CD14-positive monocyte (primary cell): ENCODE measurements around the gene DELE1. TPM values are rescaled to one million over a fixed set of nuclear protein-coding genes. Genes with fewer than 3 reads are reported as not detected.

Experiments
- DNase-seq, 3 donors: peaks; one replicate each; pipeline ENCODE4 v3.0.0-alpha.2; 2011 to 2022
- H2AFZ ChIP-seq: 2 replicates; pipeline ENCODE4 v1.6.0; 2012; ENCODE audit warnings: mild to moderate bottlenecking, low read depth, low read length, inconsistent platforms; ENCODE audit not compliant: insufficient read depth, poor library complexity, severe bottlenecking
- H3K27ac ChIP-seq, 2 donors: 1 replicate in 1 of 2; 2 replicates in 1 of 2; pipeline ENCODE4 v1.5.1; 2012 to 2013; ENCODE audit warnings: low read length in 2 of 2, control low read depth in 1 of 2, inconsistent platforms in 1 of 2, low read depth in 1 of 2, mild to moderate bottlenecking in 1 of 2
- H3K27me3 ChIP-seq, 2 donors: one replicate each; pipeline versions ENCODE4 v1.6.0 to v1.6.1; 2011 to 2013; ENCODE audit warnings: low read length in 2 of 2; ENCODE audit not compliant: control insufficient read depth in 2 of 2, insufficient read depth in 2 of 2
- H3K36me3 ChIP-seq, 2 donors: replicated peaks in 1 of 2; 1 replicate in 1 of 2; 2 replicates in 1 of 2; pipeline versions ENCODE4 v1.5.1 to v1.6.1; 2012 to 2013; ENCODE audit warnings: low read length in 2 of 2, control low read depth in 1 of 2, inconsistent platforms in 1 of 2, mild to moderate bottlenecking in 1 of 2; ENCODE audit not compliant: insufficient read depth in 2 of 2, control insufficient read depth in 1 of 2
- H3K4me1 ChIP-seq, 2 donors: 1 replicate in 1 of 2; 2 replicates in 1 of 2; pipeline versions ENCODE4 v1.5.1 to v1.6.1; 2012 to 2013; ENCODE audit warnings: low read length in 2 of 2, control low read depth in 1 of 2, inconsistent platforms in 1 of 2, mild to moderate bottlenecking in 1 of 2, moderate library complexity in 1 of 2; ENCODE audit not compliant: insufficient read depth in 2 of 2, control insufficient read depth in 1 of 2
- H3K4me2 ChIP-seq: replicated peaks from 2 replicates; pipeline ENCODE3; 2012; ENCODE audit warnings: low read length, moderate library complexity, mild to moderate bottlenecking; ENCODE audit not compliant: poor library complexity, severe bottlenecking; ENCODE audit errors: extremely low read depth
- H3K4me3 ChIP-seq, 3 experiments: fragments of 200-600 bp in 1 of 3; sonication (generic) in 1 of 3; replicated peaks in 1 of 3; 1 replicate in 2 of 3; 2 replicates in 1 of 3; pipeline ENCODE4 v1.5.1; 2011 to 2013; ENCODE audit warnings: low read length in 3 of 3, mild to moderate bottlenecking in 3 of 3, control low read depth in 2 of 3, low read depth in 2 of 3, inconsistent platforms in 1 of 3, moderate library complexity in 1 of 3
- H3K79me2 ChIP-seq: 2 replicates; pipeline ENCODE4 v1.6.0; 2012; ENCODE audit warnings: mild to moderate bottlenecking, control low read depth, inconsistent platforms, low read length, moderate library complexity; ENCODE audit not compliant: insufficient read depth
- H3K9ac ChIP-seq: 2 replicates; pipeline ENCODE4 v1.6.0; 2017; ENCODE audit warnings: low read length, mild to moderate bottlenecking; ENCODE audit not compliant: insufficient read depth, poor library complexity, severe bottlenecking
- H3K9me3 ChIP-seq, 2 donors: replicated peaks in 1 of 2; 1 replicate in 1 of 2; 2 replicates in 1 of 2; pipeline versions ENCODE4 v1.5.1 to v1.6.1; 2012 to 2013; ENCODE audit warnings: low read length in 2 of 2, control low read depth in 1 of 2; ENCODE audit not compliant: control insufficient read depth in 1 of 2, insufficient read depth in 1 of 2
- H4K20me1 ChIP-seq: 2 replicates; pipeline ENCODE4 v1.6.0; 2012; ENCODE audit warnings: mild to moderate bottlenecking, low read length, control low read depth, moderate library complexity; ENCODE audit not compliant: insufficient read depth
- H3K27ac Mint-ChIP-seq, 7 donors: one replicate each; pipeline ENCODE4 v1.8.0; 2020; ENCODE audit warnings: mild to moderate bottlenecking in 7 of 7, mixed read lengths in 7 of 7, moderate library complexity in 6 of 7, inconsistent platforms in 2 of 7
- H3K27me3 Mint-ChIP-seq, 3 donors: one replicate each; pipeline ENCODE4 v1.8.0; 2021 to 2022; ENCODE audit warnings: low read depth in 3 of 3, mild to moderate bottlenecking in 3 of 3, mixed read lengths in 3 of 3, moderate library complexity in 3 of 3, inconsistent platforms in 1 of 3
- H3K36me3 Mint-ChIP-seq, 2 donors: one replicate each; pipeline ENCODE4 v1.8.0; 2020; ENCODE audit warnings: mixed read lengths in 2 of 2, inconsistent platforms in 1 of 2, mild to moderate bottlenecking in 1 of 2
- H3K4me1 Mint-ChIP-seq: one replicate; pipeline ENCODE4 v1.8.0; 2020; ENCODE audit warnings: mild to moderate bottlenecking, mixed read lengths
- H3K4me3 Mint-ChIP-seq, 2 donors: one replicate each; pipeline ENCODE4 v1.8.0; 2020; ENCODE audit warnings: mild to moderate bottlenecking in 2 of 2, mixed read lengths in 2 of 2, moderate library complexity in 1 of 2
- H3K9me3 Mint-ChIP-seq, 7 donors: one replicate each; pipeline ENCODE4 v1.8.0; 2020 to 2022; ENCODE audit warnings: mixed read lengths in 7 of 7, mild to moderate bottlenecking in 6 of 7, moderate library complexity in 6 of 7, inconsistent platforms in 2 of 7
- WGBS: methylation state at CpG from one replicate; pipeline ENCODE4 v1.1.5; 2013; ENCODE audit warnings: missing lambda C conversion rate; ENCODE audit not compliant: insufficient coverage; 5-methylcytosine and 5-hydroxymethylcytosine counted together
- intact Hi-C, 2 donors: fragments of 100-400 bp; cut with micrococcal nuclease; formaldehyde crosslinking; loops; one replicate each; pipeline versions ENCODE4 v1.15.0 to v1.15.1; 2023
- polyA plus RNA-seq, 3 donors: library from polyadenylated mRNA; depleted of rRNA in 1 of 3; unstranded in 2 of 3; stranded (reverse) in 1 of 3; fragments of 300-500 nt in 2 of 3; fragments of >200 nt in 1 of 3; fragmentation: Illumina TruSeq in 2 of 3; gene quantifications; 1 replicate in 2 of 3; 2 replicates in 1 of 3; pipeline ENCODE4 v1.2.3, GENCODE V29; 2012 to 2021
- TF ChIP-seq, protein P1 (sequence below): fragments of 200-600 bp; IDR thresholded peaks from one replicate; pipeline ENCODE4 v1.8.0; 2022; ENCODE audit warnings: antibody characterized with exemption, mild to moderate bottlenecking

Gene DELE1
- polyA plus RNA-seq, 3 donors = 47.3 to 140 (median 49.6) TPM

DNA sequence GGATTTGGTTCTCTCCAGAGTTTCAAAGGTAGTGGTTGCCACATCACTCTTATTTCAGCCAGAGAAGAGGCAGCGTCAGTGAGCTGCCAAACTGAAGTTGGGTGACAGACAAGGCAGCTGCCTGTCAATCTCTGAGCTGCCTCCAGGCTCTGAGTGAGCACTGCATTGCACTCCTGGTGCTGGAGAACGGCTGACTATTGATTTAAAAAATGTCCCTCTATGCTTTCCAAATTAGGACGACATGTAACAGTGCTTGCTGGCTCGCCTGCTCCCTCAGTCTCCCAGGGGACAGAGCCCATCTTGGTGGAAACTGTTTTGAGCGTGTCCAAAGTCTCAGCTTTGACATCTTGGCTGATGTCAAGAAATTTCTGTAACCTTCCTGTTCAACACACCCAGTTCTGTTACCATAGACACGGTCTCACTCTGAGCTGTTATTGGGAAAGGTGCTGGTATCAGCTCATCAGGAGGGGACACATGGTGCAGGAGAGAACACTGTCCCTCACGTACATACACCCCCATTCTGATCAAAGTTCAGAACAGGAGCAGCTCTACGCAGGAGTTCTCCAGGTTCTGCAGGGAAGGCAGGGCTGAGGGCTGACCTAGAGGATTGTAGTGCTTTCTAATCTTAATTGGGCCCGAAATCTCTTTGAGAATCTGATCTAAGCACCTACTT is 18.6 kb downstream of the DELE1 start:
- H3K27ac Mint-ChIP-seq = peak overlapping the region in 1 of 7 donors; percentile 18

DNA sequence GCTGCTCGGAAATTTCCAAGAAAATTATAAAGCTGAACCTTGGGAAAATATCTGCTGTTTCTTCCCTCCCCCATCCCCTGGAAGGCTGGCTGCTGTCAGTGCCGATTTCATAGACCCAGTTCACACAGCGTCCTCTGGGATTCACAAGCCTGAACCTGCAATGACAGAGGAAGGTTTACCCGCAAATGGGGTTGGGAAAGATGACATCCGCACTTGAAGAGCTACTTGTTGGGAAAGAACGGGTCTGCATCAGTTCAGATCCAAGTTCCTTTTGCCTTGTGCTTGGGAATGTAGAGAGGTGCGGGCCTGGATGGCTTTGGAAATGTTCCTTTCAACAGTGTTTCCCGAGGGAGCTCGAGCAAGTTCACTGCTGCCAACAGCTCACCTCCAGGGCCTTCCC is 20.4 kb downstream of the DELE1 start:
- Histone ChIP-seq H3K9me3 (no peaks in the 10 kb centered on the region), H3K4me3 (no peak overlapping the region), H3K4me2 (no peak overlapping the region), H3K36me3 (peaks cover 10 to 16% of the 10 kb centered on the region in 2 donors), H4K20me1 (no peaks in the 10 kb centered on the region), H3K27me3 (no peaks in the 10 kb centered on the region), H3K79me2 (no peaks in the 10 kb centered on the region), H3K9ac (no peak overlapping the region), H3K4me1 (peaks cover 28 to 35% of the 10 kb centered on the region in 2 donors), H2AFZ (no peak overlapping the region), H3K27ac (no peak overlapping the region)
- no peaks in the 10 kb centered on the region for H3K9me3 Mint-ChIP-seq
- no peak overlapping the region for H3K4me3 Mint-ChIP-seq
- no peak for DNase-seq
- H3K27ac Mint-ChIP-seq = peak overlapping the region in 1 of 7 donors; percentile 70
- H3K27me3 Mint-ChIP-seq = peaks cover 0 to 2% (median 1%) of the 10 kb centered on the region in 3 donors
- peaks cover 15 to 24% of the 10 kb centered on the region in 2 donors for H3K36me3 Mint-ChIP-seq
- intact Hi-C loops = no loop called here
- WGBS = 97% methylated on average over 6 of the region's 9 CpGs
- peaks cover 36% of the 10 kb centered on the region for H3K4me1 Mint-ChIP-seq
- TF ChIP-seq, protein P1, sequence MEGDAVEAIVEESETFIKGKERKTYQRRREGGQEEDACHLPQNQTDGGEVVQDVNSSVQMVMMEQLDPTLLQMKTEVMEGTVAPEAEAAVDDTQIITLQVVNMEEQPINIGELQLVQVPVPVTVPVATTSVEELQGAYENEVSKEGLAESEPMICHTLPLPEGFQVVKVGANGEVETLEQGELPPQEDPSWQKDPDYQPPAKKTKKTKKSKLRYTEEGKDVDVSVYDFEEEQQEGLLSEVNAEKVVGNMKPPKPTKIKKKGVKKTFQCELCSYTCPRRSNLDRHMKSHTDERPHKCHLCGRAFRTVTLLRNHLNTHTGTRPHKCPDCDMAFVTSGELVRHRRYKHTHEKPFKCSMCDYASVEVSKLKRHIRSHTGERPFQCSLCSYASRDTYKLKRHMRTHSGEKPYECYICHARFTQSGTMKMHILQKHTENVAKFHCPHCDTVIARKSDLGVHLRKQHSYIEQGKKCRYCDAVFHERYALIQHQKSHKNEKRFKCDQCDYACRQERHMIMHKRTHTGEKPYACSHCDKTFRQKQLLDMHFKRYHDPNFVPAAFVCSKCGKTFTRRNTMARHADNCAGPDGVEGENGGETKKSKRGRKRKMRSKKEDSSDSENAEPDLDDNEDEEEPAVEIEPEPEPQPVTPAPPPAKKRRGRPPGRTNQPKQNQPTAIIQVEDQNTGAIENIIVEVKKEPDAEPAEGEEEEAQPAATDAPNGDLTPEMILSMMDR = no peak

More for the DNA sequence above, 18.6 kb downstream of the DELE1 start:
- no peaks in the 10 kb centered on the region for H3K27me3 ChIP-seq
- Mint-ChIP-seq H3K36me3 (peaks cover 26 to 39% of the 10 kb centered on the region in 2 donors), H3K4me1 (peaks cover 34% of the 10 kb centered on the region), H3K9me3 (no peaks in the 10 kb centered on the region), H3K27me3 (peaks cover 0 to 2% (median 0%) of the 10 kb centered on the region in 3 donors), H3K4me3 (no peak overlapping the region)
- H3K9ac ChIP-seq = no peak overlapping the region
- 89% methylated on average over 4 of the region's 9 CpGs for WGBS
- no peak overlapping the region for H2AFZ ChIP-seq
- H3K36me3 ChIP-seq = peaks cover 22 to 30% of the 10 kb centered on the region in 2 donors
- H3K4me3 ChIP-seq = no peak overlapping the region
- TF ChIP-seq, protein P1 = no peak
- no peak for DNase-seq
- no peak overlapping the region for H3K27ac ChIP-seq
- H3K79me2 ChIP-seq = no peaks in the 10 kb centered on the region
- H3K9me3 ChIP-seq = no peaks in the 10 kb centered on the region
- intact Hi-C loops = no loop called here
- no peaks in the 10 kb centered on the region for H4K20me1 ChIP-seq
- no peak overlapping the region for H3K4me2 ChIP-seq
- H3K4me1 ChIP-seq = peaks cover 28 to 35% of the 10 kb centered on the region in 2 donors
